Lower lobe of right lung (tissue), 2 donors: ENCODE results near the gene DHRS12. TPM values are rescaled to one million over a fixed set of nuclear protein-coding genes. Genes with fewer than 3 reads are reported as not detected.

Experiments used
- ATAC-seq, 2 donors: fragments of 200-7000 bp; cut with Tn5 transposase; one replicate each; pipeline ENCODE4 v1.9.1; 2020 to 2022; ENCODE audit warnings: mild to moderate bottlenecking in 2 of 2, moderate library complexity in 2 of 2
- DNase-seq: peaks from one replicate; pipeline ENCODE4 v3.0.0-alpha.2; 2020
- H3K27ac ChIP-seq: fragments of 200-600 bp; one replicate; pipeline ENCODE4 v1.8.0; 2022
- H3K27me3 ChIP-seq: fragments of 200-600 bp; one replicate; pipeline ENCODE4 v1.8.0; 2022; ENCODE audit warnings: low read depth
- H3K36me3 ChIP-seq: fragments of 200-600 bp; one replicate; pipeline ENCODE4 v1.8.0; 2022; ENCODE audit warnings: mild to moderate bottlenecking
- H3K4me1 ChIP-seq: fragments of 200-600 bp; one replicate; pipeline ENCODE4 v1.8.0; 2022
- H3K4me3 ChIP-seq: fragments of 200-600 bp; one replicate; pipeline ENCODE4 v1.8.0; 2022; ENCODE audit warnings: mild to moderate bottlenecking
- H3K9me3 ChIP-seq: fragments of 200-600 bp; one replicate; pipeline ENCODE4 v1.8.0; 2022
- CTCF ChIP-seq: fragments of 200-600 bp; IDR thresholded peaks from one replicate; pipeline ENCODE4 v1.8.0; 2022; ENCODE audit warnings: antibody characterized with exemption, mild to moderate bottlenecking
- intact Hi-C: fragments of 100-400 bp; cut with DNase I; formaldehyde crosslinking; loops from one replicate; pipeline ENCODE4 v1.11.0; 2022
- total RNA-seq: library from RNA; stranded (reverse); fragmentation: NEBNext Ultra II Directional; extraction: Animal tissue kit (Norgen Biotek cat#: 25700); gene quantifications from one replicate; pipeline ENCODE4 v1.2.1, GENCODE V29; 2021
- donor health status: DM: no; HTN: yes; CAD: no; lungs with severe emphysema.

DHRS12 gene
- total RNA-seq, 1 donor from 2014 or later = 13.4 TPM

GRCh38 chr13:51727634-51728274 is 76.2 kb downstream of the DHRS12 start:
- ATAC-seq (no peak), DNase-seq (no peak)
- no peak for TF ChIP-seq CTCF
- H3K4me3 ChIP-seq = no peak overlapping the region
- H3K27ac ChIP-seq = no peak overlapping the region
- H3K27me3 ChIP-seq = no peaks in the 10 kb centered on the region
- intact Hi-C loops = no loop called here
- H3K4me1 ChIP-seq = peaks cover 8% of the 10 kb centered on the region
- peaks cover 12% of the 10 kb centered on the region for H3K36me3 ChIP-seq
- no peaks in the 10 kb centered on the region for H3K9me3 ChIP-seq

- no peak for TF ChIP-seq CTCF
- no peak for DNase-seq
- Histone ChIP-seq H3K27me3 (no peaks in the 10 kb centered on the region), H3K9me3 (no peaks in the 10 kb centered on the region), H3K4me3 (no peak overlapping the region), H3K36me3 (peaks cover 12% of the 10 kb centered on the region), H3K27ac (no peak overlapping the region), H3K4me1 (peaks cover 8% of the 10 kb centered on the region)
- ATAC-seq = no peak
- intact Hi-C loops = no loop called here
Observed at GRCh38 chr13:51726446-51727193, 77.3 kb downstream of the DHRS12 start.

- Histone ChIP-seq H3K9me3 (no peaks in the 10 kb centered on the region), H3K27ac (no peak overlapping the region), H3K4me3 (no peak overlapping the region), H3K36me3 (peaks cover 8% of the 10 kb centered on the region), H3K27me3 (no peaks in the 10 kb centered on the region), H3K4me1 (no peaks in the 10 kb centered on the region)
- ATAC-seq (no peak), DNase-seq (no peak)
- no peak for TF ChIP-seq CTCF
- intact Hi-C loops = no loop called here
Observed at GRCh38 chr13:51724721-51725120, 79.2 kb downstream of the DHRS12 start.

GRCh38 chr13:51723529-51723928 is 80.4 kb downstream of the DHRS12 start:
- Histone ChIP-seq H3K36me3 (peaks cover 8% of the 10 kb centered on the region), H3K9me3 (no peaks in the 10 kb centered on the region), H3K4me1 (no peaks in the 10 kb centered on the region), H3K4me3 (no peak overlapping the region), H3K27me3 (no peaks in the 10 kb centered on the region), H3K27ac (no peak overlapping the region)
- DNase-seq = no peak
- TF ChIP-seq CTCF = no peak
- intact Hi-C loops = no loop called here
- no peak for ATAC-seq

- TF ChIP-seq CTCF = no peak
- no peaks in the 10 kb centered on the region for H3K36me3 ChIP-seq
- H3K4me1 ChIP-seq = no peaks in the 10 kb centered on the region
- no peaks in the 10 kb centered on the region for H3K9me3 ChIP-seq
- intact Hi-C loops = no loop called here
- ATAC-seq (peak in 1 of 2 donors; percentile 19), DNase-seq (no peak)
- no peaks in the 10 kb centered on the region for H3K27me3 ChIP-seq
- no peak overlapping the region for H3K27ac ChIP-seq
- H3K4me3 ChIP-seq = no peak overlapping the region
Observed at GRCh38 chr13:51721496-51721895, 82.5 kb downstream of the DHRS12 start.
